Activated CD4-positive, alpha-beta T cell treated with anti-CD3 and anti-CD28 coated beads, Interleukin-2, amount 10 ng/mL, durations not matched to agents 24 days and 14 days (primary cell): Measurements from ENCODE around the gene TNNT2. TPM values are rescaled to one million over a fixed set of nuclear protein-coding genes. Genes with fewer than 3 reads are reported as not detected.

Source experiments
- DNase-seq: peaks from one replicate; pipeline ENCODE4 v3.0.0; 2022
- H3K27ac Mint-ChIP-seq: one replicate; pipeline ENCODE4 v1.8.0; 2022; ENCODE audit warnings: mild to moderate bottlenecking, mixed read lengths
- H3K27me3 Mint-ChIP-seq: one replicate; pipeline ENCODE4 v1.8.0; 2022; ENCODE audit warnings: mixed read lengths
- H3K36me3 Mint-ChIP-seq: one replicate; pipeline ENCODE4 v1.8.0; 2022; ENCODE audit warnings: low read depth, mild to moderate bottlenecking, mixed read lengths
- H3K4me1 Mint-ChIP-seq: one replicate; pipeline ENCODE4 v1.8.0; 2021; ENCODE audit warnings: mixed read lengths
- H3K4me3 Mint-ChIP-seq: one replicate; pipeline ENCODE4 v1.8.0; 2022; ENCODE audit warnings: mild to moderate bottlenecking, moderate library complexity, mixed read lengths
- H3K9me3 Mint-ChIP-seq: one replicate; pipeline ENCODE4 v1.8.0; 2021; ENCODE audit warnings: mixed read lengths
- intact Hi-C: fragments of 100-400 bp; cut with micrococcal nuclease; formaldehyde crosslinking; loops from one replicate; pipeline ENCODE4 v1.15.1; 2023
- total RNA-seq: library from RNA; stranded (reverse); gene quantifications from 2 replicates; pipeline ENCODE4 v1.2.3, GENCODE V29; 2022

TNNT2 gene
- total RNA-seq, 1 donor from 2014 or later: not detected

- intact Hi-C loops: no loop called here
- H3K4me1 Mint-ChIP-seq: no peaks in the 10 kb centered on the region
- no peaks in the 10 kb centered on the region for H3K36me3 Mint-ChIP-seq
- H3K4me3 Mint-ChIP-seq: no peak overlapping the region
- no peaks in the 10 kb centered on the region for H3K9me3 Mint-ChIP-seq
- H3K27me3 Mint-ChIP-seq: peaks cover 5% of the 10 kb centered on the region
- DNase-seq: no peak
- H3K27ac Mint-ChIP-seq: no peak overlapping the region
Measured at GRCh38 chr1:201324821-201325677, 52.4 kb downstream of the TNNT2 start.

- H3K27ac Mint-ChIP-seq: no peak overlapping the region
- peaks cover 5% of the 10 kb centered on the region for H3K27me3 Mint-ChIP-seq
- no peak for DNase-seq
- intact Hi-C loops: no loop called here
- no peaks in the 10 kb centered on the region for H3K9me3 Mint-ChIP-seq
- no peaks in the 10 kb centered on the region for H3K36me3 Mint-ChIP-seq
- no peak overlapping the region for H3K4me3 Mint-ChIP-seq
- no peaks in the 10 kb centered on the region for H3K4me1 Mint-ChIP-seq
Measured at GRCh38 chr1:201324306-201324705, 53.2 kb downstream of the TNNT2 start.

GRCh38 chr1:201322653-201323510 is 54.6 kb downstream of the TNNT2 start:
- H3K27ac Mint-ChIP-seq: no peak overlapping the region
- intact Hi-C loops: no loop called here
- H3K36me3 Mint-ChIP-seq: no peaks in the 10 kb centered on the region
- H3K4me1 Mint-ChIP-seq: no peaks in the 10 kb centered on the region
- peaks cover 5% of the 10 kb centered on the region for H3K27me3 Mint-ChIP-seq
- no peak overlapping the region for H3K4me3 Mint-ChIP-seq
- no peaks in the 10 kb centered on the region for H3K9me3 Mint-ChIP-seq
- no peak for DNase-seq

GRCh38 chr1:201321826-201322390 is 55.6 kb downstream of the TNNT2 start:
- no peaks in the 10 kb centered on the region for H3K9me3 Mint-ChIP-seq
- H3K4me1 Mint-ChIP-seq: no peaks in the 10 kb centered on the region
- no peaks in the 10 kb centered on the region for H3K36me3 Mint-ChIP-seq
- no peak overlapping the region for H3K27ac Mint-ChIP-seq
- H3K27me3 Mint-ChIP-seq: peaks cover 4% of the 10 kb centered on the region
- H3K4me3 Mint-ChIP-seq: no peak overlapping the region
- intact Hi-C loops: no loop called here
- no peak for DNase-seq

- Mint-ChIP-seq H3K4me3 (no peak overlapping the region), H3K4me1 (no peaks in the 10 kb centered on the region), H3K36me3 (no peaks in the 10 kb centered on the region), H3K9me3 (no peaks in the 10 kb centered on the region), H3K27ac (no peak overlapping the region), H3K27me3 (peaks cover 2% of the 10 kb centered on the region)
- intact Hi-C loops: no loop called here
- DNase-seq: no peak
Measured at GRCh38 chr1:201320168-201320788, 57.2 kb downstream of the TNNT2 start.

- Mint-ChIP-seq H3K4me1 (no peaks in the 10 kb centered on the region), H3K36me3 (no peaks in the 10 kb centered on the region), H3K4me3 (no peak overlapping the region), H3K27ac (no peak overlapping the region), H3K9me3 (no peaks in the 10 kb centered on the region), H3K27me3 (peaks cover 2% of the 10 kb centered on the region)
- DNase-seq: no peak
- intact Hi-C loops: no loop called here
Measured at GRCh38 chr1:201319631-201320030, 57.8 kb downstream of the TNNT2 start.

- no peaks in the 10 kb centered on the region for H3K9me3 Mint-ChIP-seq
- intact Hi-C loops: no loop called here
- H3K4me1 Mint-ChIP-seq: no peaks in the 10 kb centered on the region
- H3K27ac Mint-ChIP-seq: no peak overlapping the region
- DNase-seq: no peak
- no peaks in the 10 kb centered on the region for H3K36me3 Mint-ChIP-seq
- H3K4me3 Mint-ChIP-seq: no peak overlapping the region
- H3K27me3 Mint-ChIP-seq: peaks cover 2% of the 10 kb centered on the region
Measured at GRCh38 chr1:201318504-201319340, 58.8 kb downstream of the TNNT2 start.

- intact Hi-C loops: no loop called here
- no peaks in the 10 kb centered on the region for H3K4me1 Mint-ChIP-seq
- peaks cover 2% of the 10 kb centered on the region for H3K27me3 Mint-ChIP-seq
- H3K27ac Mint-ChIP-seq: no peak overlapping the region
- no peak for DNase-seq
- H3K4me3 Mint-ChIP-seq: no peak overlapping the region
- no peaks in the 10 kb centered on the region for H3K9me3 Mint-ChIP-seq
- no peaks in the 10 kb centered on the region for H3K36me3 Mint-ChIP-seq
Measured at GRCh38 chr1:201317551-201317950, 59.9 kb downstream of the TNNT2 start.

- peaks cover 2% of the 10 kb centered on the region for H3K27me3 Mint-ChIP-seq
- H3K4me1 Mint-ChIP-seq: no peaks in the 10 kb centered on the region
- no peak for DNase-seq
- no peak overlapping the region for H3K4me3 Mint-ChIP-seq
- H3K9me3 Mint-ChIP-seq: no peaks in the 10 kb centered on the region
- no peak overlapping the region for H3K27ac Mint-ChIP-seq
- intact Hi-C loops: no loop called here
- H3K36me3 Mint-ChIP-seq: no peaks in the 10 kb centered on the region
Measured at GRCh38 chr1:201316556-201316955, 60.9 kb downstream of the TNNT2 start.

- peaks cover 4% of the 10 kb centered on the region for H3K4me1 Mint-ChIP-seq
- H3K9me3 Mint-ChIP-seq: no peaks in the 10 kb centered on the region
- no peak overlapping the region for H3K27ac Mint-ChIP-seq
- H3K27me3 Mint-ChIP-seq: peaks cover 20% of the 10 kb centered on the region
- no peak for DNase-seq
- no peaks in the 10 kb centered on the region for H3K36me3 Mint-ChIP-seq
- no peak overlapping the region for H3K4me3 Mint-ChIP-seq
- intact Hi-C loops: no loop called here
Measured at GRCh38 chr1:201313086-201313485, 64.4 kb downstream of the TNNT2 start.

- no peaks in the 10 kb centered on the region for H3K9me3 Mint-ChIP-seq
- peaks cover 4% of the 10 kb centered on the region for H3K4me1 Mint-ChIP-seq
- no peak overlapping the region for H3K27ac Mint-ChIP-seq
- intact Hi-C loops: no loop called here
- H3K4me3 Mint-ChIP-seq: no peak overlapping the region
- no peak for DNase-seq
- H3K36me3 Mint-ChIP-seq: no peaks in the 10 kb centered on the region
- H3K27me3 Mint-ChIP-seq: peaks cover 20% of the 10 kb centered on the region
Measured at GRCh38 chr1:201312298-201312697, 65.2 kb downstream of the TNNT2 start.

- Mint-ChIP-seq H3K36me3 (no peaks in the 10 kb centered on the region), H3K27me3 (peaks cover 20% of the 10 kb centered on the region), H3K27ac (no peak overlapping the region), H3K4me3 (no peak overlapping the region), H3K4me1 (peaks cover 4% of the 10 kb centered on the region), H3K9me3 (no peaks in the 10 kb centered on the region)
- no peak for DNase-seq
- intact Hi-C loops: no loop called here
Measured at GRCh38 chr1:201311356-201312011, 66.0 kb downstream of the TNNT2 start.

GRCh38 chr1:201310986-201311355 is 66.5 kb downstream of the TNNT2 start:
- intact Hi-C loops: no loop called here
- H3K27me3 Mint-ChIP-seq: peaks cover 20% of the 10 kb centered on the region
- H3K9me3 Mint-ChIP-seq: no peaks in the 10 kb centered on the region
- no peak for DNase-seq
- H3K4me3 Mint-ChIP-seq: no peak overlapping the region
- no peak overlapping the region for H3K27ac Mint-ChIP-seq
- H3K4me1 Mint-ChIP-seq: peaks cover 4% of the 10 kb centered on the region
- H3K36me3 Mint-ChIP-seq: no peaks in the 10 kb centered on the region
